ENCODE measurements around the gene NRTN. TPM values are rescaled to one million over a fixed set of nuclear protein-coding genes. Genes with fewer than 3 reads are reported as not detected.
A peak's percentile ranks its signal among the peaks of the same experiment; 100 is the strongest.

The NRTN gene
- total and polyA plus RNA-seq, 2 of the 13 experiments (the other 11 are each of a cell fraction or from before 2014, with no cell fraction given): 4.1 to 5.3 TPM

DNA sequence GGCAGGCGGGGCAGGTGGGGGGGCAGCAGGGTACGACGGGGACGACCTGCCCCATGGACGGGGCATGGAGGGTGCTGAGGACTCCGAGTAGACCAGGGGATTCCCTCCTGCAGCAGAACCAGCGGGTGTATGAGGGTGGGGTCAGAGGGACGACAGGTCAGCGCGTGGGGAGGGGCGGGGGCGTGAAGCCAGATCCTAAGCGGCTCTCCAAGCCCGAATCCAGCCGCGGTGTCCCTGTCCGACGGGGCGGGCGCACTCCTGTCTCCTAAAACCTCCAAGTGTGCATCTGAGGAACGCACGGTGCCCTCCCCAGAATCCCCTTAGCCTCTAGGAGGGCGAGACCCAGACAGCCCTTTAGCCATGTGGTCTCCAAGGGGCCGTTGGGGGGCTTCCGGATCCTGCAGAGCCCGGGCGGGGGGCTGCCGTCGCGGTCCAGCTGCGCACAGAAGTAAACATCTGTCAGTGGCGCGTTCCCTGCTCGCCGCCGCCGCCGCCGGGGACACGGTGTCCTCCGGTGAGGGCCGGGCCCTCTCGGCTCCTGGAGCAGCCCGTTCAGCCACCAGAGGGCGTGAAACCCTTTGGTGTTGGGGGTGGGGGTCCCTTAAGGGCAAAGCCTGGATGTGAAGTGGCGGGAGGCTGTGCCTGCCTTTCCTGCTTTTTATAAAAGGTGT lies 730 bp downstream of the NRTN start (continued):
- TF ChIP-seq, protein P1, sequence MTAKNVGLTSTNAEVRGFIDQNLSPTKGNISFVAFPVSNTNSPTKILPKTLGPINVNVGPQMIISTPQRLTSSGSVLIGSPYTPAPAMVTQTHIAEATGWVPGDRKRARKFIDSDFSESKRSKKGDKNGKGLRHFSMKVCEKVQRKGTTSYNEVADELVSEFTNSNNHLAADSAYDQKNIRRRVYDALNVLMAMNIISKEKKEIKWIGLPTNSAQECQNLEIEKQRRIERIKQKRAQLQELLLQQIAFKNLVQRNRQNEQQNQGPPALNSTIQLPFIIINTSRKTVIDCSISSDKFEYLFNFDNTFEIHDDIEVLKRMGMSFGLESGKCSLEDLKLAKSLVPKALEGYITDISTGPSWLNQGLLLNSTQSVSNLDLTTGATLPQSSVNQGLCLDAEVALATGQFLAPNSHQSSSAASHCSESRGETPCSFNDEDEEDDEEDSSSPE (CRISPR knock-in tag; IDR thresholded peaks at IDR 0.05): 0 out of 2 replicates have a peak, but pooled peaks have one; percentile 46
- TF ChIP-seq ZNF143 (CRISPR knock-in tag; IDR thresholded peaks at IDR 0.05) (0 out of 2 replicates have a peak, but pooled peaks have one; percentile 18), MXI1 (IDR thresholded peaks at IDR 0.05; ENCODE audit: borderline replicate concordance, low read depth, low read length) (no peak), RARA (CRISPR knock-in tag; IDR thresholded peaks at IDR 0.05) (no peak), TAF1 (CRISPR knock-in tag; IDR thresholded peaks at IDR 0.05) (no peak), ZNF772 (CRISPR knock-in tag; IDR thresholded peaks at IDR 0.05) (peak; percentile 68), PHF5A (CRISPR knock-in tag; IDR thresholded peaks at IDR 0.05; ENCODE audit: low read depth, unreplicated experiment) (no peak), ZNF572 (CRISPR knock-in tag; IDR thresholded peaks at IDR 0.05) (no peak), NFE2L1 (CRISPR knock-in tag; IDR thresholded peaks at IDR 0.05; ENCODE audit: borderline replicate concordance) (no peak), MTF1 (CRISPR knock-in tag; IDR thresholded peaks at IDR 0.05) (no peak), KAT7 (CRISPR knock-in tag; IDR thresholded peaks at IDR 0.05; ENCODE audit: borderline replicate concordance) (peak; percentile 43; the same call in 1 of the 2 replicates), RORA (CRISPR knock-in tag; IDR thresholded peaks at IDR 0.05) (no peak)
- TF ChIP-seq, protein P2, sequence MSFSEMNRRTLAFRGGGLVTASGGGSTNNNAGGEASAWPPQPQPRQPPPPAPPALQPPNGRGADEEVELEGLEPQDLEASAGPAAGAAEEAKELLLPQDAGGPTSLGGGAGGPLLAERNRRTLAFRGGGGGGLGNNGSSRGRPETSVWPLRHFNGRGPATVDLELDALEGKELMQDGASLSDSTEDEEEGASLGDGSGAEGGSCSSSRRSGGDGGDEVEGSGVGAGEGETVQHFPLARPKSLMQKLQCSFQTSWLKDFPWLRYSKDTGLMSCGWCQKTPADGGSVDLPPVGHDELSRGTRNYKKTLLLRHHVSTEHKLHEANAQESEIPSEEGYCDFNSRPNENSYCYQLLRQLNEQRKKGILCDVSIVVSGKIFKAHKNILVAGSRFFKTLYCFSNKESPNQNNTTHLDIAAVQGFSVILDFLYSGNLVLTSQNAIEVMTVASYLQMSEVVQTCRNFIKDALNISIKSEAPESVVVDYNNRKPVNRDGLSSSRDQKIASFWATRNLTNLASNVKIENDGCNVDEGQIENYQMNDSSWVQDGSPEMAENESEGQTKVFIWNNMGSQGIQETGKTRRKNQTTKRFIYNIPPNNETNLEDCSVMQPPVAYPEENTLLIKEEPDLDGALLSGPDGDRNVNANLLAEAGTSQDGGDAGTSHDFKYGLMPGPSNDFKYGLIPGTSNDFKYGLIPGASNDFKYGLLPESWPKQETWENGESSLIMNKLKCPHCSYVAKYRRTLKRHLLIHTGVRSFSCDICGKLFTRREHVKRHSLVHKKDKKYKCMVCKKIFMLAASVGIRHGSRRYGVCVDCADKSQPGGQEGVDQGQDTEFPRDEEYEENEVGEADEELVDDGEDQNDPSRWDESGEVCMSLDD (CRISPR knock-in tag; IDR thresholded peaks at IDR 0.05; ENCODE audit: borderline replicate concordance): no peak
- TF ChIP-seq, protein P3, sequence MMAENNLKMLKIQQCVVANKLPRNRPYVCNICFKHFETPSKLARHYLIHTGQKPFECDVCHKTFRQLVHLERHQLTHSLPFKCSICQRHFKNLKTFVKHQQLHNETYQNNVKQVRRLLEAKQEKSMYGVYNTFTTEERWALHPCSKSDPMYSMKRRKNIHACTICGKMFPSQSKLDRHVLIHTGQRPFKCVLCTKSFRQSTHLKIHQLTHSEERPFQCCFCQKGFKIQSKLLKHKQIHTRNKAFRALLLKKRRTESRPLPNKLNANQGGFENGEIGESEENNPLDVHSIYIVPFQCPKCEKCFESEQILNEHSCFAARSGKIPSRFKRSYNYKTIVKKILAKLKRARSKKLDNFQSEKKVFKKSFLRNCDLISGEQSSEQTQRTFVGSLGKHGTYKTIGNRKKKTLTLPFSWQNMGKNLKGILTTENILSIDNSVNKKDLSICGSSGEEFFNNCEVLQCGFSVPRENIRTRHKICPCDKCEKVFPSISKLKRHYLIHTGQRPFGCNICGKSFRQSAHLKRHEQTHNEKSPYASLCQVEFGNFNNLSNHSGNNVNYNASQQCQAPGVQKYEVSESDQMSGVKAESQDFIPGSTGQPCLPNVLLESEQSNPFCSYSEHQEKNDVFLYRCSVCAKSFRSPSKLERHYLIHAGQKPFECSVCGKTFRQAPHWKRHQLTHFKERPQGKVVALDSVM (CRISPR knock-in tag; IDR thresholded peaks at IDR 0.05): peak; percentile 48; the same call in 1 of the 2 replicates
- TF ChIP-seq, protein P4, sequence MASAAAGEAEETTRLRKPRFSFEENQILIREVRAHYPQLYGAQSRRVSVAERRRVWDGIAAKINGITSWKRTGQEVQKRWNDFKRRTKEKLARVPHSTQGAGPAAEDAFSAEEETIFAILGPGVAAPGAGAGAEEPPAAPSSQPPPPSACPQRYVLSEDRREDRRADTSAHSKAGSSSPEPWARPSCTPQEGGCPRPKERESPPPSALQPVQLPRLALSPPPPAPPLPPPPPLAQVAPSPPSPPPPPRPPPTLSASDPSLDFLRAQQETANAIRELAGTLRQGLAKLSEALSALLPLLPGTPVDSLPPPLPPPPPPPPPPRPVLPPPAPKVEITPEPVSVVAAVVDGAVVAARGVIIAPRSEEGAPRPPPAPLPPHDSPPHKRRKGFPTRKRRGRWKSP (CRISPR knock-in tag; IDR thresholded peaks at IDR 0.05): 0 out of 2 replicates have a peak, but pooled peaks have one; percentile 39
- TF ChIP-seq, protein P5, sequence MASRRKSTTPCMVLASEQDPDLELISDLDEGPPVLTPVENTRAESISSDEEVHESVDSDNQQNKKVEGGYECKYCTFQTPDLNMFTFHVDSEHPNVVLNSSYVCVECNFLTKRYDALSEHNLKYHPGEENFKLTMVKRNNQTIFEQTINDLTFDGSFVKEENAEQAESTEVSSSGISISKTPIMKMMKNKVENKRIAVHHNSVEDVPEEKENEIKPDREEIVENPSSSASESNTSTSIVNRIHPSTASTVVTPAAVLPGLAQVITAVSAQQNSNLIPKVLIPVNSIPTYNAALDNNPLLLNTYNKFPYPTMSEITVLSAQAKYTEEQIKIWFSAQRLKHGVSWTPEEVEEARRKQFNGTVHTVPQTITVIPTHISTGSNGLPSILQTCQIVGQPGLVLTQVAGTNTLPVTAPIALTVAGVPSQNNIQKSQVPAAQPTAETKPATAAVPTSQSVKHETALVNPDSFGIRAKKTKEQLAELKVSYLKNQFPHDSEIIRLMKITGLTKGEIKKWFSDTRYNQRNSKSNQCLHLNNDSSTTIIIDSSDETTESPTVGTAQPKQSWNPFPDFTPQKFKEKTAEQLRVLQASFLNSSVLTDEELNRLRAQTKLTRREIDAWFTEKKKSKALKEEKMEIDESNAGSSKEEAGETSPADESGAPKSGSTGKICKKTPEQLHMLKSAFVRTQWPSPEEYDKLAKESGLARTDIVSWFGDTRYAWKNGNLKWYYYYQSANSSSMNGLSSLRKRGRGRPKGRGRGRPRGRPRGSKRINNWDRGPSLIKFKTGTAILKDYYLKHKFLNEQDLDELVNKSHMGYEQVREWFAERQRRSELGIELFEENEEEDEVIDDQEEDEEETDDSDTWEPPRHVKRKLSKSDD (CRISPR knock-in tag; IDR thresholded peaks at IDR 0.05; ENCODE audit: low read depth): no peak
